ENCODE measurements around the gene BTBD19. TPM values are rescaled to one million over a fixed set of nuclear protein-coding genes. Genes with fewer than 3 reads are reported as not detected.

Gene BTBD19
- total RNA-seq, 1 experiment from 2014 or later, result 15.5 TPM

- no TSS peak for BruUV-seq (replicated peaks)
- intact Hi-C loops (cut with micrococcal nuclease), result no loop called here
- Mint-ChIP-seq H3K36me3 (ENCODE audit: insufficient read depth, unreplicated experiment) (peaks cover 49% of the 10 kb centered on the region), H3K4me3 (ENCODE audit: unreplicated experiment) (peak overlapping the region; percentile 86), H3K9me3 (ENCODE audit: unreplicated experiment) (no peaks in the 10 kb centered on the region), H3K27ac (ENCODE audit: low read depth, unreplicated experiment) (peak overlapping the region; percentile 93), H3K27me3 (ENCODE audit: insufficient read depth, unreplicated experiment) (no peaks in the 10 kb centered on the region), H3K4me1 (ENCODE audit: insufficient read depth, unreplicated experiment) (peaks cover 29% of the 10 kb centered on the region)
- POLR2A ChIA-PET, result interaction anchor here (1.8 to 4.5 kb wide), 8 partner anchors 7 to 210 kb away, joined by 7 to 51 read pairs (median 18); partner anchors contain the start of genes HECTD3, RNU5D-1, RPS8 and UROD
- DNase-seq (ENCODE audit: unreplicated experiment), result peak; percentile 76
- CTCF ChIA-PET, result interaction anchor here (0.6 kb wide), 1 partner anchor 121 kb away, joined by 4 read pairs; no protein-coding TSS in a partner anchor
- no peak for TF ChIP-seq CTCF (IDR thresholded peaks at IDR 0.05; ENCODE audit: unreplicated experiment)
These were observed 6.6 kb upstream of the BTBD19 start for GRCh38 chr1:44801491-44802305.

DNA sequence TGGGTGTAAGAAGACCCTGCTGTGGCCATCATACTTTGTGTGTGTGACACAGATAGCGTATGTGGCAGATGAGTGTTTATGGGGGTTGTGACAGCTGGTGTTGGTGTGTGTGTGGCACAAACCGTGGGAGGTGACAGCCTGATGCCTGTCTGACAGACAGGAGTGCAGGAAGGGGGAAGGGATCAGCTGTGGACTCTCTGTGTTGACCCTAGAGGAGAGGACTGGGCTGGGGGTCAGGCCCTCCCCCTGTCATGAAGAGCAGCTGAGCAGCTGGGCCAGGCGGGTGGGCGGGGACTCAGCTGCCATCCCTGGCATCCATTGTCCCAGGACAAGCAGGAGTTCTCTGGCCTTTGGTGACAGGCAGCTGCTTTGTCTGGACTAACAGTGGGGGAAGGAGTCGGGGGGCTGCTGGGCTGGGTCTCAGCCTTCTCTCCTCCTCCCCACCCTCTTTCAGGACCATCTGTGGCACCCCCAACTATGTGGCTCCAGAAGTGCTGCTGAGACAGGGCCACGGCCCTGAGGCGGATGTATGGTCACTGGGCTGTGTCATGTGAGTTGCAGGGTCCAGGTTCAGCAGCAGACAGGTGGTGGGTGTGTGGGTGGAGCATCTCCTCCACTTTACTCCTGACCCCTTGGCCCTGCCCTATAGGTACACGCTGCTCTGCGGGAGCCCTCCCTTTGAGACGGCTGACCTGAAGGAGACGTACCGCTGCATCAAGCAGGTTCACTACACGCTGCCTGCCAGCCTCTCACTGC lies 5.8 kb upstream of the BTBD19 start:
- no TSS peak for BruUV-seq (replicated peaks)
- intact Hi-C loops (cut with micrococcal nuclease), result no loop called here
- Mint-ChIP-seq H3K4me3 (ENCODE audit: unreplicated experiment) (peak overlapping the region; percentile 86), H3K4me1 (ENCODE audit: insufficient read depth, unreplicated experiment) (peaks cover 37% of the 10 kb centered on the region), H3K27ac (ENCODE audit: low read depth, unreplicated experiment) (peak overlapping the region; percentile 93), H3K9me3 (ENCODE audit: unreplicated experiment) (no peaks in the 10 kb centered on the region), H3K36me3 (ENCODE audit: insufficient read depth, unreplicated experiment) (peaks cover 57% of the 10 kb centered on the region), H3K27me3 (ENCODE audit: insufficient read depth, unreplicated experiment) (no peaks in the 10 kb centered on the region)
- no peak for TF ChIP-seq CTCF (IDR thresholded peaks at IDR 0.05; ENCODE audit: unreplicated experiment)
- POLR2A ChIA-PET, result interaction anchor here (0.9 to 4.5 kb wide), 2 partner anchors 11 to 209 kb away, joined by 3 to 46 read pairs; partner anchors contain the start of genes HECTD3 and UROD
- CTCF ChIA-PET, result no interaction called here
- DNase-seq (ENCODE audit: unreplicated experiment), result no peak

DNA sequence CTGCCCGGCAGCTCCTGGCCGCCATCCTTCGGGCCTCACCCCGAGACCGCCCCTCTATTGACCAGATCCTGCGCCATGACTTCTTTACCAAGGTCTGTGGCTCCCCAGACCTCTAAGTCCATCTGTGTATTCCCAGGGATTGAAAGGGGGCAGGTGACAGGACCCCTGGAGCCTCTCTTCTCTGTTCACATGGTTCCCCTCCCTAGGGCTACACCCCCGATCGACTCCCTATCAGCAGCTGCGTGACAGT lies 5.3 kb upstream of the BTBD19 start:
- Mint-ChIP-seq H3K27me3 (ENCODE audit: insufficient read depth, unreplicated experiment) (no peaks in the 10 kb centered on the region), H3K27ac (ENCODE audit: low read depth, unreplicated experiment) (peak overlapping the region; percentile 87), H3K9me3 (ENCODE audit: unreplicated experiment) (no peaks in the 10 kb centered on the region), H3K4me3 (ENCODE audit: unreplicated experiment) (peak overlapping the region; percentile 86), H3K4me1 (ENCODE audit: insufficient read depth, unreplicated experiment) (peaks cover 42% of the 10 kb centered on the region), H3K36me3 (ENCODE audit: insufficient read depth, unreplicated experiment) (peaks cover 60% of the 10 kb centered on the region)
- intact Hi-C loops (cut with micrococcal nuclease), result no loop called here
- TF ChIP-seq CTCF (IDR thresholded peaks at IDR 0.05; ENCODE audit: unreplicated experiment), result no peak
- DNase-seq (ENCODE audit: unreplicated experiment), result no peak
- CTCF ChIA-PET, result no interaction called here
- BruUV-seq (replicated peaks), result no TSS peak
- POLR2A ChIA-PET, result interaction anchor here (0.9 kb wide), 1 partner anchor 11 kb away, joined by 3 read pairs; no protein-coding TSS in a partner anchor

- intact Hi-C loops (cut with micrococcal nuclease), result no loop called here
- Mint-ChIP-seq H3K4me1 (ENCODE audit: insufficient read depth, unreplicated experiment) (peaks cover 39% of the 10 kb centered on the region), H3K27ac (ENCODE audit: low read depth, unreplicated experiment) (peak overlapping the region; percentile 87), H3K9me3 (ENCODE audit: unreplicated experiment) (no peaks in the 10 kb centered on the region), H3K27me3 (ENCODE audit: insufficient read depth, unreplicated experiment) (no peaks in the 10 kb centered on the region), H3K4me3 (ENCODE audit: unreplicated experiment) (peak overlapping the region; percentile 86), H3K36me3 (ENCODE audit: insufficient read depth, unreplicated experiment) (peaks cover 62% of the 10 kb centered on the region)
- ChIA-PET CTCF (no interaction called here), POLR2A (no interaction called here)
- no peak for DNase-seq (ENCODE audit: unreplicated experiment)
- TF ChIP-seq CTCF (IDR thresholded peaks at IDR 0.05; ENCODE audit: unreplicated experiment), result no peak
- BruUV-seq (replicated peaks), result no TSS peak
These were observed 4.8 kb upstream of the BTBD19 start for GRCh38 chr1:44803312-44804095.
